Osteocyte (in vitro differentiated cells): Measurements from ENCODE around the gene KIF26A. TPM values are rescaled to one million over a fixed set of nuclear protein-coding genes. Genes with fewer than 3 reads are reported as not detected.
A peak's percentile ranks its signal among the peaks of the same experiment; 100 is the strongest.

Experiments used
- DNase-seq: peaks from one replicate; pipeline ENCODE4 v3.0.0; 2021; ENCODE audit warnings: mixed read lengths; ENCODE audit not compliant: unreplicated experiment; ENCODE audit errors: extremely low spot score
- H3K27ac Mint-ChIP-seq: one replicate; pipeline ENCODE4 v1.8.0; 2021; ENCODE audit warnings: mild to moderate bottlenecking, mixed read lengths; ENCODE audit not compliant: unreplicated experiment
- H3K27me3 Mint-ChIP-seq: one replicate; pipeline ENCODE4 v1.8.0; 2021; ENCODE audit warnings: mixed read lengths; ENCODE audit not compliant: unreplicated experiment
- H3K36me3 Mint-ChIP-seq: one replicate; pipeline ENCODE4 v1.8.0; 2021; ENCODE audit warnings: mixed read lengths; ENCODE audit not compliant: unreplicated experiment
- H3K4me1 Mint-ChIP-seq: one replicate; pipeline ENCODE4 v1.8.0; 2021; ENCODE audit warnings: mixed read lengths; ENCODE audit not compliant: unreplicated experiment
- H3K4me3 Mint-ChIP-seq: one replicate; pipeline ENCODE4 v1.8.0; 2021; ENCODE audit warnings: mild to moderate bottlenecking, moderate library complexity, mixed read lengths; ENCODE audit not compliant: unreplicated experiment
- H3K9me3 Mint-ChIP-seq: one replicate; pipeline ENCODE4 v1.8.0; 2021; ENCODE audit warnings: mixed read lengths; ENCODE audit not compliant: unreplicated experiment
- CTCF ChIP-seq: fragments of 200-600 bp; sonication (generic); IDR thresholded peaks from 2 replicates; pipeline ENCODE4 v1.5.0; 2021; ENCODE audit warnings: antibody characterized with exemption, mild to moderate bottlenecking, moderate library complexity
- total RNA-seq: library from RNA; stranded (reverse); gene quantifications from 2 replicates; pipeline ENCODE4 v1.2.1, GENCODE V29; 2021

KIF26A gene
- total RNA-seq, 1 donor from 2014 or later: 4.5 TPM

GRCh38 chr14:104149278-104149595, 10.8 kb downstream of the KIF26A start:
- H3K27ac Mint-ChIP-seq: no peak overlapping the region
- H3K4me1 Mint-ChIP-seq: peaks cover 25% of the 10 kb centered on the region
- no peaks in the 10 kb centered on the region for H3K9me3 Mint-ChIP-seq
- no peaks in the 10 kb centered on the region for H3K36me3 Mint-ChIP-seq
- no peak for DNase-seq
- no peak for TF ChIP-seq CTCF
- H3K4me3 Mint-ChIP-seq: no peak overlapping the region
- H3K27me3 Mint-ChIP-seq: no peaks in the 10 kb centered on the region

GRCh38 chr14:104149617-104150135, 11.3 kb downstream of the KIF26A start:
- Mint-ChIP-seq H3K4me3 (no peak overlapping the region), H3K27ac (no peak overlapping the region), H3K4me1 (peaks cover 25% of the 10 kb centered on the region), H3K27me3 (no peaks in the 10 kb centered on the region), H3K9me3 (no peaks in the 10 kb centered on the region), H3K36me3 (no peaks in the 10 kb centered on the region)
- peak; percentile 94 for DNase-seq
- TF ChIP-seq CTCF: no peak

GRCh38 chr14:104150136-104151025, 12.0 kb downstream of the KIF26A start:
- Mint-ChIP-seq H3K4me1 (peaks cover 25% of the 10 kb centered on the region), H3K4me3 (no peak overlapping the region), H3K27ac (peak overlapping the region; percentile 68), H3K27me3 (no peaks in the 10 kb centered on the region), H3K36me3 (no peaks in the 10 kb centered on the region), H3K9me3 (no peaks in the 10 kb centered on the region)
- DNase-seq: peak; percentile 92
- TF ChIP-seq CTCF: peak; percentile 57

GRCh38 chr14:104151026-104151381, 12.6 kb downstream of the KIF26A start:
- DNase-seq: no peak
- no peaks in the 10 kb centered on the region for H3K27me3 Mint-ChIP-seq
- TF ChIP-seq CTCF: no peak
- no peak overlapping the region for H3K4me3 Mint-ChIP-seq
- H3K4me1 Mint-ChIP-seq: peaks cover 25% of the 10 kb centered on the region
- H3K9me3 Mint-ChIP-seq: no peaks in the 10 kb centered on the region
- H3K27ac Mint-ChIP-seq: no peak overlapping the region
- H3K36me3 Mint-ChIP-seq: no peaks in the 10 kb centered on the region

GRCh38 chr14:104151566-104152245, 13.3 kb downstream of the KIF26A start:
- Mint-ChIP-seq H3K4me1 (peaks cover 25% of the 10 kb centered on the region), H3K9me3 (no peaks in the 10 kb centered on the region), H3K27me3 (no peaks in the 10 kb centered on the region), H3K4me3 (no peak overlapping the region), H3K36me3 (no peaks in the 10 kb centered on the region), H3K27ac (no peak overlapping the region)
- DNase-seq: no peak
- no peak for TF ChIP-seq CTCF
